Effector memory CD4-positive, alpha-beta T cell (primary cell): Measurements from ENCODE around the gene KIAA0753.

Experiments used
- DNase-seq, 3 donors: peaks; one replicate each; pipeline ENCODE4 v3.0.0-alpha.2; 2020
- H3K27ac ChIP-seq: 2 replicates; pipeline ENCODE4 v1.7.0; 2013; ENCODE audit warnings: mild to moderate bottlenecking, low read length, moderate library complexity; ENCODE audit not compliant: insufficient read depth, poor library complexity, severe bottlenecking
- H3K27me3 ChIP-seq: replicated peaks from 2 replicates; pipeline ENCODE4 v1.7.0; 2013; ENCODE audit warnings: mild to moderate bottlenecking, low read length; ENCODE audit not compliant: insufficient read depth, control insufficient read depth, poor library complexity, severe bottlenecking
- H3K36me3 ChIP-seq: 2 replicates; pipeline ENCODE4 v1.7.0; 2013; ENCODE audit warnings: mild to moderate bottlenecking, low read length, moderate library complexity; ENCODE audit not compliant: control insufficient read depth, insufficient read depth
- H3K4me1 ChIP-seq: 2 replicates; pipeline ENCODE4 v1.7.0; 2013; ENCODE audit warnings: low read length, mild to moderate bottlenecking; ENCODE audit not compliant: control insufficient read depth, insufficient read depth, poor library complexity, severe bottlenecking
- H3K4me3 ChIP-seq: 2 replicates; pipeline ENCODE4 v1.7.0; 2013; ENCODE audit warnings: low read length, low read depth, mild to moderate bottlenecking; ENCODE audit not compliant: insufficient read depth, poor library complexity, severe bottlenecking
- H3K9me3 ChIP-seq: 2 replicates; pipeline ENCODE4 v1.7.0; 2013; ENCODE audit warnings: mild to moderate bottlenecking, low read length, moderate library complexity; ENCODE audit not compliant: control insufficient read depth

Gene KIAA0753

GRCh38 chr17:6561446-6561845 lies 79.1 kb downstream of the KIAA0753 start:
- H3K4me3 ChIP-seq, result no peak overlapping the region
- H3K4me1 ChIP-seq, result peaks cover 3% of the 10 kb centered on the region
- peaks cover 24% of the 10 kb centered on the region for H3K27me3 ChIP-seq
- no peaks in the 10 kb centered on the region for H3K9me3 ChIP-seq
- DNase-seq, result no peak
- no peaks in the 10 kb centered on the region for H3K36me3 ChIP-seq
- H3K27ac ChIP-seq, result no peak overlapping the region

GRCh38 chr17:6560496-6560895 lies 80.0 kb downstream of the KIAA0753 start:
- Histone ChIP-seq H3K9me3 (no peaks in the 10 kb centered on the region), H3K4me1 (peaks cover 7% of the 10 kb centered on the region), H3K36me3 (no peaks in the 10 kb centered on the region), H3K4me3 (no peak overlapping the region), H3K27ac (no peak overlapping the region), H3K27me3 (peaks cover 29% of the 10 kb centered on the region)
- DNase-seq, result no peak

GRCh38 chr17:6559753-6560215 lies 80.7 kb downstream of the KIAA0753 start:
- no peak overlapping the region for H3K27ac ChIP-seq
- no peak for DNase-seq
- H3K9me3 ChIP-seq, result no peaks in the 10 kb centered on the region
- H3K4me3 ChIP-seq, result no peak overlapping the region
- peaks cover 34% of the 10 kb centered on the region for H3K27me3 ChIP-seq
- H3K4me1 ChIP-seq, result peaks cover 12% of the 10 kb centered on the region
- H3K36me3 ChIP-seq, result no peaks in the 10 kb centered on the region

GRCh38 chr17:6558932-6559752 lies 81.4 kb downstream of the KIAA0753 start:
- H3K36me3 ChIP-seq, result no peaks in the 10 kb centered on the region
- H3K27ac ChIP-seq, result no peak overlapping the region
- H3K27me3 ChIP-seq, result peaks cover 32% of the 10 kb centered on the region
- no peak overlapping the region for H3K4me3 ChIP-seq
- H3K4me1 ChIP-seq, result peaks cover 12% of the 10 kb centered on the region
- no peak for DNase-seq
- no peaks in the 10 kb centered on the region for H3K9me3 ChIP-seq

- H3K27ac ChIP-seq, result no peak overlapping the region
- DNase-seq, result no peak
- no peaks in the 10 kb centered on the region for H3K36me3 ChIP-seq
- H3K27me3 ChIP-seq, result peaks cover 32% of the 10 kb centered on the region
- no peak overlapping the region for H3K4me3 ChIP-seq
- H3K9me3 ChIP-seq, result no peaks in the 10 kb centered on the region
- H3K4me1 ChIP-seq, result peaks cover 12% of the 10 kb centered on the region
Measured at GRCh38 chr17:6558276-6558675, 82.2 kb downstream of the KIAA0753 start.

GRCh38 chr17:6557040-6557438 lies 83.5 kb downstream of the KIAA0753 start:
- DNase-seq, result no peak
- H3K9me3 ChIP-seq, result no peaks in the 10 kb centered on the region
- peaks cover 12% of the 10 kb centered on the region for H3K4me1 ChIP-seq
- no peaks in the 10 kb centered on the region for H3K36me3 ChIP-seq
- peak overlapping the region; percentile 4 for H3K4me3 ChIP-seq
- no peak overlapping the region for H3K27ac ChIP-seq
- peaks cover 32% of the 10 kb centered on the region for H3K27me3 ChIP-seq

- H3K36me3 ChIP-seq, result no peaks in the 10 kb centered on the region
- H3K4me1 ChIP-seq, result peaks cover 12% of the 10 kb centered on the region
- no peak within 1 kb of the TSS for H3K27ac ChIP-seq
- H3K4me3 ChIP-seq, result peak within 1 kb of the TSS; percentile 45
- peaks cover 30% of the 10 kb centered on the region for H3K27me3 ChIP-seq
- H3K9me3 ChIP-seq, result no peaks in the 10 kb centered on the region
- DNase-seq, result no peak
Measured at GRCh38 chr17:6556121-6557039, 84.1 kb downstream of the KIAA0753 start, which contains the start of gene PITPNM3. TSS of gene PITPNM3 (minus strand) at chr17:6556555. CDS start at chr17:6556406, 149 bp downstream.

GRCh38 chr17:6555331-6556120 lies 85.0 kb downstream of the KIAA0753 start:
- H3K27ac ChIP-seq, result no peak overlapping the region
- no peaks in the 10 kb centered on the region for H3K9me3 ChIP-seq
- H3K4me1 ChIP-seq, result peaks cover 12% of the 10 kb centered on the region
- DNase-seq, result no peak
- peak overlapping the region; percentile 45 for H3K4me3 ChIP-seq
- peaks cover 28% of the 10 kb centered on the region for H3K27me3 ChIP-seq
- no peaks in the 10 kb centered on the region for H3K36me3 ChIP-seq

GRCh38 chr17:6554871-6555330 lies 85.6 kb downstream of the KIAA0753 start:
- Histone ChIP-seq H3K36me3 (no peaks in the 10 kb centered on the region), H3K4me1 (peaks cover 12% of the 10 kb centered on the region), H3K9me3 (no peaks in the 10 kb centered on the region), H3K27me3 (peaks cover 28% of the 10 kb centered on the region), H3K4me3 (no peak overlapping the region), H3K27ac (no peak overlapping the region)
- no peak for DNase-seq
